Measurements from ENCODE around the gene PLXNC1.

DNA sequence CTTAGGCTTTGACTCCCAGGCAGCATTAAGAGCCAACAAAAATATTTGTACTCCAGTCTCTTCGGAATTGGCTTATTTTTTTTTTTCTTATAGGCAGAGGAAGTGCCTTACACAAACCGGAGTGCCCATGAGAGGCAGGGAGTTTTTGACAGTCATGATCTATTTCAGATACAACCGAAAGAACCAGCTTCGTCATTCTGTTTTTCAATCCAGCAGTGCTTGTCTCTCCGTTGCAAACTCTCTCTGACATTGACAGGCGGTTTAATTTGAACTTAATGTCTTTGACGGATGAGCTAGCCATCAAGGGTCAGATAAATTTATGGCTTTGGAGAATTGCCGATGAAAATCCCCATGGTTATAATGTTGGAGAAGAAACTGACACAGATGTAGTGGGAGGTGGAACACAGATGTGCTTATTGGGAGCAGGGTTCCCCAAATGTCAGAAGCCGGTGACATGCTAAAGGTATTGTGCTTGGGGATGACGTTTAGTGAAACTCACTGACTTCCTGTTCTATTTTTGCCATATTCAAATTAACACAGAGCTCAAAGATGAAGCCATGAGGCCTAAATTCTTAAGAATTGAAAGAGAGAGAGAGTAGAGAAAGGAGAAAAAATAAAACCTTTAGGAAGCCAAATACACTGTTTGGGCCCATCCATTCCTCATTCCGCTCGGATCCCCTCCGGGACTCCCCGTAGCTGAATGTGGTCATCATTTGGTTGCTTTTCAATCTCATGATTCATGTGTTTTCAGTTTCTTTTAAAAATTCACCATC, 59.7 kb downstream of the PLXNC1 start:
- no peak for TF ChIP-seq EZH2 (IDR thresholded peaks at IDR 0.05; ENCODE audit: borderline replicate concordance, low read length)
- TF ChIP-seq, protein P1, sequence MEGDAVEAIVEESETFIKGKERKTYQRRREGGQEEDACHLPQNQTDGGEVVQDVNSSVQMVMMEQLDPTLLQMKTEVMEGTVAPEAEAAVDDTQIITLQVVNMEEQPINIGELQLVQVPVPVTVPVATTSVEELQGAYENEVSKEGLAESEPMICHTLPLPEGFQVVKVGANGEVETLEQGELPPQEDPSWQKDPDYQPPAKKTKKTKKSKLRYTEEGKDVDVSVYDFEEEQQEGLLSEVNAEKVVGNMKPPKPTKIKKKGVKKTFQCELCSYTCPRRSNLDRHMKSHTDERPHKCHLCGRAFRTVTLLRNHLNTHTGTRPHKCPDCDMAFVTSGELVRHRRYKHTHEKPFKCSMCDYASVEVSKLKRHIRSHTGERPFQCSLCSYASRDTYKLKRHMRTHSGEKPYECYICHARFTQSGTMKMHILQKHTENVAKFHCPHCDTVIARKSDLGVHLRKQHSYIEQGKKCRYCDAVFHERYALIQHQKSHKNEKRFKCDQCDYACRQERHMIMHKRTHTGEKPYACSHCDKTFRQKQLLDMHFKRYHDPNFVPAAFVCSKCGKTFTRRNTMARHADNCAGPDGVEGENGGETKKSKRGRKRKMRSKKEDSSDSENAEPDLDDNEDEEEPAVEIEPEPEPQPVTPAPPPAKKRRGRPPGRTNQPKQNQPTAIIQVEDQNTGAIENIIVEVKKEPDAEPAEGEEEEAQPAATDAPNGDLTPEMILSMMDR (IDR thresholded peaks at IDR 0.05; ENCODE audit: low read length): no peak

Measured in OCI-LY1 (cell line).